Inferior parietal cortex (tissue), 1 donor: Measurements from ENCODE around the gene RBFOX1.

Experiments used
- DNase-seq: peaks from one replicate; pipeline ENCODE4 v3.0.0-alpha.2; 2016; ENCODE audit errors: extremely low spot score

Gene RBFOX1

GRCh38 chr16:7334801-7335560 is 2.3 kb downstream of the RBFOX1 start:
- no peak for DNase-seq

- DNase-seq, result no peak
Observed at GRCh38 chr16:7335991-7336634, 3.5 kb downstream of the RBFOX1 start.

- DNase-seq, result no peak
Observed at GRCh38 chr16:7336742-7337141, 4.1 kb downstream of the RBFOX1 start.

GRCh38 chr16:7338826-7339225 is 6.2 kb downstream of the RBFOX1 start:
- DNase-seq, result no peak

GRCh38 chr16:7339700-7340099 is 7.1 kb downstream of the RBFOX1 start:
- DNase-seq, result no peak

- DNase-seq, result no peak
Observed at GRCh38 chr16:7340938-7341337, 8.3 kb downstream of the RBFOX1 start.

- no peak for DNase-seq
Observed at GRCh38 chr16:7342598-7342997, 10.0 kb downstream of the RBFOX1 start.

- DNase-seq, result no peak
Observed at GRCh38 chr16:7343243-7343642, 10.6 kb downstream of the RBFOX1 start.

GRCh38 chr16:7344830-7345780 is 12.5 kb downstream of the RBFOX1 start:
- no peak for DNase-seq

GRCh38 chr16:7350806-7351205 is 18.2 kb downstream of the RBFOX1 start:
- DNase-seq, result no peak

- DNase-seq, result no peak
Observed at GRCh38 chr16:7351610-7352510, 19.2 kb downstream of the RBFOX1 start.

GRCh38 chr16:7355758-7356157 is 23.1 kb downstream of the RBFOX1 start:
- no peak for DNase-seq

GRCh38 chr16:7361416-7362129 is 28.9 kb downstream of the RBFOX1 start:
- no peak for DNase-seq

GRCh38 chr16:7362231-7362630 is 29.6 kb downstream of the RBFOX1 start:
- DNase-seq, result no peak

- no peak for DNase-seq
Observed at GRCh38 chr16:7363422-7364417, 31.1 kb downstream of the RBFOX1 start.

GRCh38 chr16:7366041-7366440 is 33.4 kb downstream of the RBFOX1 start:
- no peak for DNase-seq

GRCh38 chr16:7366993-7367880 is 34.6 kb downstream of the RBFOX1 start:
- DNase-seq, result no peak

GRCh38 chr16:7369204-7369603 is 36.6 kb downstream of the RBFOX1 start:
- DNase-seq, result no peak
